NT2/D1 (cell line): ENCODE results near the gene SULT1A3.
"Not testable (repeated sequence)": the region's sequence is repeated elsewhere in the genome, so short reads cannot be mapped to it uniquely, and the experiment has no call there.

Experiments used
- SUZ12 ChIP-seq: IDR thresholded peaks from 2 replicates; pipeline ENCODE4 v1.6.1; 2011; ENCODE audit not compliant: insufficient read length, insufficient read depth; ENCODE audit errors: extremely low read depth
- YY1 ChIP-seq: IDR thresholded peaks from 2 replicates; pipeline ENCODE4 v1.6.1; 2011; ENCODE audit not compliant: insufficient read length, insufficient read depth
- ZNF274 ChIP-seq: IDR thresholded peaks from 2 replicates; pipeline ENCODE4 v1.6.1; 2011; ENCODE audit warnings: mild to moderate bottlenecking, low read depth, low read length

- not testable (repeated sequence) for TF ChIP-seq YY1, SUZ12, ZNF274
Observed at GRCh38 chr16:30199608-30200343, 721 bp downstream of the SULT1A3 start.
